Measurements from ENCODE around the gene PRR5L.
A peak's percentile ranks its signal among the peaks of the same experiment; 100 is the strongest.
"Not testable (repeated sequence)": the region's sequence is repeated elsewhere in the genome, so short reads cannot be mapped to it uniquely, and the experiment has no call there.

Gene PRR5L

DNA sequence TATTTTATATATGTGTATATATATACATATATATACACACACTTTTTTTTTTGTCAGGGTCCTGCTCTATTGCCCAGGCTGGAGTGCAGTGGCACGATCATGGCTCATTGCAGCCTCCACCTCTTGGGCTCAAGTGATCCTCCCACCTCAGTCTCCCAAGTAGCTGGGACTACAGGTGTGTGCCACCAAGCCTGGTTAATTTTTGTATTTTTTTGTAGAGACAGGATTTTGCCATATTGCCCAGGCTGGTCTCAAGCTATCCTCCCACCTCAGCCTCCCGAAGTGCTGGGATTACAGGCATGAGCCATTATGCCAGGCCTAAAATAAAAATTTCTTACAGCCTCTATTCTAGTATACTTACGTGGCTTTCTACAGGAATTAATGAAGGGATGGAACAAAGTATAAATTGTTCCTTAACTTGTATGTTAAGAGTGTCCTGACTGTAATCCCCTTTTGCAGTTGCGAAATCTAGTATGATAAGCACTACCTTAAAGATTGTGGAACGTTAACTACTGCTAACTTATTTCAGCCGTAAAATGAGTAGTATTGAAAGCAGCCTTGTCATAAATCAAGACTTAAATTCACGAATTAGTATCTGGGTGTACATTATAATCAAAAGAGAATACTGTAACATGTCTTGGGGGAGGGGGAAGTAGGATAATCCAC lies 211.9 kb downstream of the PRR5L start:
- POLR2A ChIA-PET: no interaction called here
- 74% methylated on average over 3 of the region's 7 CpGs for WGBS (ENCODE audit: insufficient coverage)
- peaks cover 10 to 21% (median 15%) of the 10 kb centered on the region in 4 experiments for H3K4me1 ChIP-seq (ENCODE audit: control extremely low read depth in 1 of 4, control insufficient read depth in 4 of 4, insufficient read depth in 4 of 4, low read length in 3 of 4)
- CTCF ChIA-PET: interaction anchor here (0.7 to 3.6 kb wide), 5 partner anchors 10 to 244 kb away, joined by 3 to 18 read pairs (median 3); no protein-coding TSS in a partner anchor
- peaks cover 0 to 7% (median 4%) of the 10 kb centered on the region in 4 experiments for H3K36me3 ChIP-seq (ENCODE audit: control insufficient read depth in 4 of 4, insufficient read depth in 4 of 4, low read length in 3 of 4)
- peaks cover 0 to under 1% (median 0%) of the 10 kb centered on the region in 5 experiments for H3K9me3 ChIP-seq (ENCODE audit: control extremely low read depth in 1 of 5, control insufficient read depth in 4 of 5, insufficient read depth in 2 of 5, low read depth in 1 of 5, low read length in 4 of 5)
- H3K27me3 ChIP-seq (replicated peaks in 2 of 5; ENCODE audit: control insufficient read depth in 4 of 5, insufficient read depth in 5 of 5, low read length in 4 of 5): no peaks in the 10 kb centered on the region
- peak overlapping the region in 2 of 7 experiments; percentile 98 for H3K4me3 ChIP-seq (ENCODE audit: control insufficient read depth in 1 of 7, extremely low read depth in 1 of 7, insufficient read depth in 4 of 7, low read depth in 2 of 7, low read length in 6 of 7)
- no peak overlapping the region for H3K27ac ChIP-seq (ENCODE audit: insufficient read depth in 1 of 2, low read depth in 1 of 2, low read length in 2 of 2, poor library complexity in 1 of 2, severe bottlenecking in 2 of 2)
- DNase-seq: peak in 1 of 3 donors; percentile 23

DNA sequence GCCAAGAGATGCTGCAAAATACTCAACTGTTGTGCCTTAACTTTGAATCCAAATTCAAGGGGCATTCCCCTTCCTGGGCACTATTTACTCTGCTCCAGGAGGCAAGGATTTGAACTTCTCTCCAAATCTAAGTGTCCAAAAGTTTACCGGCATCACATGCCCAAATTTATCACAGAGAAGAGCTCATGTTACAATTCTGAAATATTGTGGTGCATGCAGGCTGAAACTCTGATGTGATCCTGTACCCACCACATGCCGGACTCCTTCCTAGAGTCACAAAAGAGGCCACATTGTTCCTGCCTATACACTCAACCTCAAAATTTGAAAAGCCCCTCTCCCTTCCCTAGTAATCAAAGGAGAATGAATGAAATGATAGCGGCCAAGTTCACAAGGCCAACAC lies 212.7 kb downstream of the PRR5L start:
- Histone ChIP-seq H3K27me3 (replicated peaks in 2 of 5; ENCODE audit: control insufficient read depth in 4 of 5, insufficient read depth in 5 of 5, low read length in 4 of 5) (no peaks in the 10 kb centered on the region), H3K4me3 (ENCODE audit: control insufficient read depth in 1 of 7, extremely low read depth in 1 of 7, insufficient read depth in 4 of 7, low read depth in 2 of 7, low read length in 6 of 7) (peak overlapping the region in 6 of 7 experiments; percentile 70 to 100 (median 97)), H3K27ac (ENCODE audit: insufficient read depth in 1 of 2, low read depth in 1 of 2, low read length in 2 of 2, poor library complexity in 1 of 2, severe bottlenecking in 2 of 2) (peak overlapping the region; percentile 72 to 91), H3K9me3 (ENCODE audit: control extremely low read depth in 1 of 5, control insufficient read depth in 4 of 5, insufficient read depth in 2 of 5, low read depth in 1 of 5, low read length in 4 of 5) (peaks cover 0 to 2% (median 0%) of the 10 kb centered on the region in 5 experiments), H3K4me1 (ENCODE audit: control extremely low read depth in 1 of 4, control insufficient read depth in 4 of 4, insufficient read depth in 4 of 4, low read length in 3 of 4) (peaks cover 10 to 21% (median 15%) of the 10 kb centered on the region in 4 experiments), H3K36me3 (ENCODE audit: control insufficient read depth in 4 of 4, insufficient read depth in 4 of 4, low read length in 3 of 4) (peaks cover 0 to 3% (median 2%) of the 10 kb centered on the region in 4 experiments)
- 60% methylated on average over 1 of the region's 3 CpGs for WGBS (ENCODE audit: insufficient coverage)
- ChIA-PET CTCF (interaction anchor here (0.8 to 3.6 kb wide), 6 partner anchors 10 to 85 kb away, joined by 3 to 18 read pairs (median 4); no protein-coding TSS in a partner anchor), POLR2A (no interaction called here)
- DNase-seq: no peak

DNA sequence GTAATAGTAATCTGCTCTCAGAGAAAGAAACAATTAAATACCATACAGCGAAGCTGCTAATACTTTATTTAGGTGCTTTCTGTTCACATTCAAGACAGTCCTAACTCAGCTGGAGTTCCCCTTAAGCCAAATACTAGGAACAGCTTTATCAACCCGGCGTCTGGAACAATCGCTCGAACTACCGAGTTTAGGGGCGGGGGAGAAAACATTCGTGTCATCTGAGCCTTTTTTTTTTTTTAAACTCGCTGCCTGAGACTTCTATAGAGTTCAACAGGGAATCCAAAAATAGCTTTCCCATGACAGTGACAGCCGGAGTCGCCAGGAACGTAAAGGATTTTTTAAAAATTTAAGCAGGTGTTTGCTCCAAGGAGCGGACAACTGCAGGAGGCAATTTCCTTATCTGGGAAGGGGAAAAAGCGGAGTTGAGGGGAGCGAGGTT lies 213.1 kb downstream of the PRR5L start:
- CTCF ChIA-PET: interaction anchor here (0.6 to 3.6 kb wide), 6 partner anchors 11 to 86 kb away, joined by 3 to 18 read pairs (median 4); no protein-coding TSS in a partner anchor
- DNase-seq: peak; percentile 62 to 80 (median 76)
- Histone ChIP-seq H3K27ac (ENCODE audit: insufficient read depth in 1 of 2, low read depth in 1 of 2, low read length in 2 of 2, poor library complexity in 1 of 2, severe bottlenecking in 2 of 2) (peak overlapping the region; percentile 72 to 91), H3K9me3 (ENCODE audit: control extremely low read depth in 1 of 5, control insufficient read depth in 4 of 5, insufficient read depth in 2 of 5, low read depth in 1 of 5, low read length in 4 of 5) (peaks cover 0 to 5% (median 0%) of the 10 kb centered on the region in 5 experiments), H3K36me3 (ENCODE audit: control insufficient read depth in 4 of 4, insufficient read depth in 4 of 4, low read length in 3 of 4) (peaks cover 0 to 3% (median 0%) of the 10 kb centered on the region in 4 experiments), H3K4me1 (ENCODE audit: control extremely low read depth in 1 of 4, control insufficient read depth in 4 of 4, insufficient read depth in 4 of 4, low read length in 3 of 4) (peaks cover 10 to 21% (median 15%) of the 10 kb centered on the region in 4 experiments), H3K4me3 (ENCODE audit: control insufficient read depth in 1 of 7, extremely low read depth in 1 of 7, insufficient read depth in 4 of 7, low read depth in 2 of 7, low read length in 6 of 7) (peak overlapping the region; percentile 70 to 100 (median 96)), H3K27me3 (replicated peaks in 2 of 5; ENCODE audit: control insufficient read depth in 4 of 5, insufficient read depth in 5 of 5, low read length in 4 of 5) (no peaks in the 10 kb centered on the region)
- POLR2A ChIA-PET: no interaction called here
- WGBS (ENCODE audit: insufficient coverage): 0% methylated on average over 13 of the region's 15 CpGs

DNA sequence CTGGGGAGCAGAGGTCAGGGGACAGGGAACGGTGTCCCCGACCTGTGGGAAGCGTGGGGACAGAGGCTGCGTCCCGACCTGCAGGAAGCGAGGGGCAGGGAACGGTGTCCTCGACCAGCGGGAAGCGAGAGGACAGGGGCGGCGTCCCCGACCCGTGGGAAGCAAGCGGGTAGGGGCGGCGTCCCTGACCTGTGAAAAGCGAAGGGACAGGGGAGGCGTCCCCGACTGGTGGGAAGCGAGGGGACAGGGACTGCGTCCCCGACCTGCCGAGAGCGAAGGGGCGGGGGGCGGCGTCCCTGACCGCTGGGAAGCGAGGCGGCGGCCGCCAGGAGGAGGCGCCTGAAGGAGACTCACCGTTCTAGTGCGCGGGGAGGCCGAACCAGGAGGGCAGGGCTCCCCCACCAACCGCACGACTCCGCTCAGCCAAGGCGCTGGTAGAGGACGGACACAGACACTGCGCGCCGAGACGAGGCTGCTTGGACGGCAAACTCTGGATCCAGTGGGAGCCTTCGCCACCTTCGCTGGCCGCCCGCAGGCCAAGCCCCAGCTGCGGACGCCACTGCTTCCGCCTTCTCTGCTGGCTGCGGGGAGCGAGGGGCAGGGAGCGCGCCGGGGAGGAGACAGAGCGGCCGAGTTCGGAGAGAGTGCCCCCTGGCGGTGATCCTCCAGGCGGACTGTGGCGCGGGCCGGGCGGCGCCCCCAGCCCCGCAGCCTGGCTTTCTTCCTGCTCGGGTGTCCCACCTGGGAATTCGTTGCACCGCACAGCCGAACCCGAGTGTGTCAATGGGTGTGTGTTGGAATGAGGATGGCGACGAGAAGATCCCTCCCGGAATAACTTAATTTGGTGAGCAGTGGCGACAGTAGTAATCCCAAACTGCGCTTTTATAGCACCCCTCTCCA lies 213.9 kb downstream of the PRR5L start, which contains the start of gene TRAF6:
TSS of gene TRAF6 (minus strand) at position 579 of the 900 bp plus-strand sequence. CDS start 8,757 bp downstream, outside the sequence.
- ChIA-PET POLR2A (no interaction called here), CTCF (interaction anchor here (0.6 to 3.6 kb wide), 9 partner anchors 10 to 218 kb away, joined by 3 to 18 read pairs (median 3); no protein-coding TSS in a partner anchor)
- peak; percentile 87 to 91 (median 88) for DNase-seq
- peak within 1 kb of the TSS; percentile 72 to 91 for H3K27ac ChIP-seq (ENCODE audit: insufficient read depth in 1 of 2, low read depth in 1 of 2, low read length in 2 of 2, poor library complexity in 1 of 2, severe bottlenecking in 2 of 2)
- under 1% methylated on average over 70 of the region's 81 CpGs for WGBS (ENCODE audit: insufficient coverage)
- peaks cover 10 to 21% (median 15%) of the 10 kb centered on the region in 4 experiments for H3K4me1 ChIP-seq (ENCODE audit: control extremely low read depth in 1 of 4, control insufficient read depth in 4 of 4, insufficient read depth in 4 of 4, low read length in 3 of 4)
- peaks cover 0 to 3% (median 0%) of the 10 kb centered on the region in 4 experiments for H3K36me3 ChIP-seq (ENCODE audit: control insufficient read depth in 4 of 4, insufficient read depth in 4 of 4, low read length in 3 of 4)
- H3K27me3 ChIP-seq (replicated peaks in 2 of 5; ENCODE audit: control insufficient read depth in 4 of 5, insufficient read depth in 5 of 5, low read length in 4 of 5): no peaks in the 10 kb centered on the region
- peak within 1 kb of the TSS; percentile 70 to 100 (median 96) for H3K4me3 ChIP-seq (ENCODE audit: control insufficient read depth in 1 of 7, extremely low read depth in 1 of 7, insufficient read depth in 4 of 7, low read depth in 2 of 7, low read length in 6 of 7)
- H3K9me3 ChIP-seq (ENCODE audit: control extremely low read depth in 1 of 5, control insufficient read depth in 4 of 5, insufficient read depth in 2 of 5, low read depth in 1 of 5, low read length in 4 of 5): peaks cover 0 to 5% (median 0%) of the 10 kb centered on the region in 5 experiments

DNA sequence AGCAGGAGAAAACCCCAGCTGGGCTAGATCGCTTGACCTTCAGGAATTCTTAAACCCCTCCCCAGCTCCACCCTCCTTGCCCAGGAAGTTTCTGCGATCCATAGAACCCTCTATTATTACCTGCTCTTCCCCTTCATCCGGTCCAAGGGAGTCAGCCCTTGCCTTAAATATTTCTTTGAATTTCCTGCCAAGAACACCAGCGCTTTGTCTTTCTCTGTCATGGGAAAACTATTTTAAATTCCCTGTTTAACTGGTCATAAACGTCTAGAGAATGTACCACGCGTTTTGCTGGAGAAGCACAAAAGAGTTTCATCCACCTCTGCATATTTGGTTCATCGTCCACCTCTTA lies 214.5 kb downstream of the PRR5L start:
- ChIA-PET CTCF (interaction anchor here (0.6 to 3.6 kb wide), 7 partner anchors 10 to 218 kb away, joined by 3 to 18 read pairs (median 4); no protein-coding TSS in a partner anchor), POLR2A (no interaction called here)
- no peaks in the 10 kb centered on the region for H3K36me3 ChIP-seq (ENCODE audit: control insufficient read depth in 4 of 4, insufficient read depth in 4 of 4, low read length in 3 of 4)
- H3K4me1 ChIP-seq (ENCODE audit: control extremely low read depth in 1 of 4, control insufficient read depth in 4 of 4, insufficient read depth in 4 of 4, low read length in 3 of 4): peaks cover 10 to 21% (median 15%) of the 10 kb centered on the region in 4 experiments
- H3K9me3 ChIP-seq (ENCODE audit: control extremely low read depth in 1 of 5, control insufficient read depth in 4 of 5, insufficient read depth in 2 of 5, low read depth in 1 of 5, low read length in 4 of 5): peaks cover 0 to 5% (median 0%) of the 10 kb centered on the region in 5 experiments
- 10% methylated on average over 6 of the region's 8 CpGs for WGBS (ENCODE audit: insufficient coverage)
- H3K27me3 ChIP-seq (replicated peaks in 2 of 5; ENCODE audit: control insufficient read depth in 4 of 5, insufficient read depth in 5 of 5, low read length in 4 of 5): no peaks in the 10 kb centered on the region
- peak overlapping the region; percentile 70 to 100 (median 96) for H3K4me3 ChIP-seq (ENCODE audit: control insufficient read depth in 1 of 7, extremely low read depth in 1 of 7, insufficient read depth in 4 of 7, low read depth in 2 of 7, low read length in 6 of 7)
- H3K27ac ChIP-seq (ENCODE audit: insufficient read depth in 1 of 2, low read depth in 1 of 2, low read length in 2 of 2, poor library complexity in 1 of 2, severe bottlenecking in 2 of 2): peak overlapping the region in 1 of 2 experiments; percentile 91
- DNase-seq: no peak

DNA sequence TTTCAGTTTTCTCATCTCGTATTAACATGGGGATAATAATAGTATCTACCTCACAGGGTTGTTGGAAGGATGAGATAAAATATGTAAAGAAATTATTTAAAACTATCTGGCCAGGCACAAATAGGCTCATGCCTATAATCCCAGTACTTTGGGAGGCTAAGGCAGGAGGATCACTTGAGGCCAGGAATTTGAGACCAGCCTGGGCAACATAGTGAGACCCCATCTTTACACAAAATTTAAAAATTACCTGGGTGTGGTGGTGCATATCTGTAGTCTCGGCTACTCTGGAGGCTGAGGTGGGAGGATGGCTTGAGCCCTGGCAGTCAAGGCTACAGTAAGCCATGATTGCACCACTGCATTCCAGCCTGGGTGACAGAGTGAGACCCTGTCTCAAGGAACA lies 215.0 kb downstream of the PRR5L start:
- no CpG with 5 or more reads among the region's 2 CpGs for WGBS (ENCODE audit: insufficient coverage)
- peaks cover 10 to 21% (median 15%) of the 10 kb centered on the region in 4 experiments for H3K4me1 ChIP-seq (ENCODE audit: control extremely low read depth in 1 of 4, control insufficient read depth in 4 of 4, insufficient read depth in 4 of 4, low read length in 3 of 4)
- POLR2A ChIA-PET; H3K27me3 ChIP-seq (replicated peaks in 2 of 5; ENCODE audit: control insufficient read depth in 4 of 5, insufficient read depth in 5 of 5, low read length in 4 of 5); H3K36me3 ChIP-seq (ENCODE audit: control insufficient read depth in 4 of 4, insufficient read depth in 4 of 4, low read length in 3 of 4); H3K9me3 ChIP-seq (ENCODE audit: control extremely low read depth in 1 of 5, control insufficient read depth in 4 of 5, insufficient read depth in 2 of 5, low read depth in 1 of 5, low read length in 4 of 5); H3K27ac ChIP-seq (ENCODE audit: insufficient read depth in 1 of 2, low read depth in 1 of 2, low read length in 2 of 2, poor library complexity in 1 of 2, severe bottlenecking in 2 of 2); DNase-seq: not testable (repeated sequence)
- peak overlapping the region in 4 of 7 experiments; percentile 96 to 98 (median 97) for H3K4me3 ChIP-seq (ENCODE audit: control insufficient read depth in 1 of 7, extremely low read depth in 1 of 7, insufficient read depth in 4 of 7, low read depth in 2 of 7, low read length in 6 of 7)
- CTCF ChIA-PET: interaction anchor here (1.1 to 3.6 kb wide), 7 partner anchors 9 to 219 kb away, joined by 3 to 18 read pairs (median 5); no protein-coding TSS in a partner anchor
